Breast epithelium (tissue), 4 donors: ENCODE measurements around the gene LAMB4. TPM values are rescaled to one million over a fixed set of nuclear protein-coding genes. Genes with fewer than 3 reads are reported as not detected.
A peak's percentile ranks its signal among the peaks of the same experiment; 100 is the strongest.

ENCODE experiments used
- DNase-seq, 2 donors: peaks; one replicate each; pipeline ENCODE4 v3.0.0-alpha.2; 2019; ENCODE audit warnings: low spot score in 2 of 2
- H3K27ac ChIP-seq, 2 donors: fragments of 200-600 bp; sonication (generic) in 1 of 2; one replicate each; pipeline ENCODE4 v1.5.1; 2016 to 2019; ENCODE audit warnings: mild to moderate bottlenecking in 1 of 2
- H3K27me3 ChIP-seq, 2 donors: fragments of 200-600 bp; sonication (generic) in 1 of 2; one replicate each; pipeline versions ENCODE4 v1.5.1 to v1.6.0; 2017 to 2019; ENCODE audit warnings: control low read depth in 1 of 2, mild to moderate bottlenecking in 1 of 2
- H3K36me3 ChIP-seq: fragments of 200-600 bp; one replicate; pipeline ENCODE4 v1.5.1; 2019
- H3K4me1 ChIP-seq, 2 donors: fragments of 200-600 bp; sonication (generic); one replicate each; pipeline ENCODE4 v1.5.1; 2016 to 2019; ENCODE audit warnings: control low read depth in 1 of 2
- H3K4me3 ChIP-seq, 3 donors: fragments of 200-600 bp; sonication (generic); 1 replicate in 2 of 3; 2 replicates in 1 of 3; pipeline ENCODE4 v1.5.1; 2016 to 2019; ENCODE audit warnings: mild to moderate bottlenecking in 3 of 3, moderate library complexity in 2 of 3
- H3K9me3 ChIP-seq, 2 donors: fragments of 200-600 bp; sonication (generic) in 1 of 2; one replicate each; pipeline ENCODE4 v1.5.1; 2016 to 2019; ENCODE audit warnings: control low read depth in 1 of 2
- CTCF ChIP-seq, 3 donors: fragments of 450-650 bp; IDR thresholded peaks; one replicate each; pipeline ENCODE4 v1.5.1; 2016 to 2017; ENCODE audit warnings: antibody characterized with exemption in 3 of 3, mild to moderate bottlenecking in 3 of 3, moderate library complexity in 3 of 3
- POLR2A ChIP-seq: fragments of 450-650 bp; IDR thresholded peaks from one replicate; pipeline ENCODE4 v1.6.1; 2016; ENCODE audit warnings: antibody characterized with exemption, mild to moderate bottlenecking, moderate library complexity
- POLR2AphosphoS5 ChIP-seq, 3 donors: sonication (generic); formaldehyde crosslinking; IDR thresholded peaks; one replicate each; pipeline ENCODE4 v1.6.1; 2017; ENCODE audit warnings: antibody characterized with exemption in 3 of 3
- intact Hi-C: fragments of 100-400 bp; cut with DNase I; formaldehyde crosslinking; loops from one replicate; pipeline ENCODE4 v1.15.1; 2023; ENCODE audit warnings: low total_unique reads
- total RNA-seq, 3 donors: library from RNA; depleted of rRNA; stranded (reverse); fragments of >200 nt; gene quantifications; one replicate each; pipeline ENCODE4 v1.1.0, GENCODE V29; 2016

LAMB4 gene
- total RNA-seq, 3 donors from 2014 or later, result 0.29 to 0.98 (median 0.48) TPM

GRCh38 chr7:108045154-108045553, 85.0 kb downstream of the LAMB4 start:
- no peak for TF ChIP-seq POLR2A
- TF ChIP-seq CTCF (IDR thresholded peaks at IDR 0.05), result no peak
- TF ChIP-seq POLR2AphosphoS5 (IDR thresholded peaks at IDR 0.05), result peak in 1 of 3 donors; percentile 45
- Histone ChIP-seq H3K9me3 (no peaks in the 10 kb centered on the region), H3K36me3 (no peaks in the 10 kb centered on the region), H3K4me1 (no peaks in the 10 kb centered on the region), H3K27ac (no peak overlapping the region), H3K4me3 (no peak overlapping the region), H3K27me3 (no peaks in the 10 kb centered on the region)
- intact Hi-C loops, result no loop called here
- DNase-seq, result no peak

DNA sequence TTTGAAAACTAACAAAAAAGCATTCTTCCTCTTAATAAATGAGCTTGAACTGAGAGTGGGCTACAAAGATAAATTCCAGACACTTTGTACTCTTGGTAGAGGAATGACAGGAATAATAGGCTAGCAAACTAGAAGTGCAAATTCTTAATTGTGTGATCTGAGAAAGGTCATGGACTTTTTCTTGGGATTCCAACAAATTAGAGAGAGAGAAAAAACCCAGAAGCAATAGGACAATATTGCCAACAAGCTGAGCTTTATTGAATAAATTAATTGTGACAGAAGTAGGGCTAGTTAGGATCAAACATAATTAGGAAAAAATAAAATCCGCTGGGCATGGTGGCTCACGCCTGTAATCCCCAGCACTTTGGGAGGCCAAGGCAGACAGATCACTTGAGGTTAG, 85.8 kb downstream of the LAMB4 start:
- H3K27me3 ChIP-seq, result no peaks in the 10 kb centered on the region
- no peak overlapping the region for H3K4me3 ChIP-seq
- intact Hi-C loops, result no loop called here
- no peaks in the 10 kb centered on the region for H3K36me3 ChIP-seq
- H3K27ac ChIP-seq, result no peak overlapping the region
- DNase-seq, result no peak
- H3K4me1 ChIP-seq, result no peaks in the 10 kb centered on the region
- no peaks in the 10 kb centered on the region for H3K9me3 ChIP-seq
- TF ChIP-seq POLR2A (no peak), CTCF (IDR thresholded peaks at IDR 0.05) (no peak), POLR2AphosphoS5 (IDR thresholded peaks at IDR 0.05) (no peak)

DNA sequence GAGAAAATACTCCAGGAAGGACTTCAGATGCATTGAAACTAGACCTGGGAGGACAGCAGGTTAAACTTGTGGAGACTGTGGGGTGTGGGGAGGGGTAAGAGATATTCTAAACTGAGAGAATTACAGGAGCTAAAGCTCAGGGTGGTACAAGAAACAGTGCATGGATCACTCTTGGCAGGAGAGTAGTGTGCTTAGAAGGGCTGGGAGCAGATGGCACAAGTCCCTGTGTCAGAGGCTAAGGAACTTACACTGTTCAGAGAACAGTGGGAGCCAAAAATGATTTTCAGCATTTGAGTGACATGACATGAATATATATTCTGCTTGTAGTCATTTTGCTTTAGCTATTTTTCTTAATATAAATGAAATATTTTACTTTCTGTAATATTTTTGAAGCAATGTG, 91.2 kb downstream of the LAMB4 start:
- DNase-seq, result no peak
- H3K9me3 ChIP-seq, result no peaks in the 10 kb centered on the region
- H3K4me1 ChIP-seq, result no peaks in the 10 kb centered on the region
- no peaks in the 10 kb centered on the region for H3K36me3 ChIP-seq
- no peak overlapping the region for H3K4me3 ChIP-seq
- no peaks in the 10 kb centered on the region for H3K27me3 ChIP-seq
- intact Hi-C loops, result no loop called here
- TF ChIP-seq POLR2A, result no peak
- TF ChIP-seq CTCF (IDR thresholded peaks at IDR 0.05), result no peak
- TF ChIP-seq POLR2AphosphoS5 (IDR thresholded peaks at IDR 0.05), result no peak
- no peak overlapping the region for H3K27ac ChIP-seq

- intact Hi-C loops, result no loop called here
- DNase-seq, result no peak
- H3K36me3 ChIP-seq, result no peaks in the 10 kb centered on the region
- no peaks in the 10 kb centered on the region for H3K4me1 ChIP-seq
- no peak overlapping the region for H3K27ac ChIP-seq
- no peaks in the 10 kb centered on the region for H3K27me3 ChIP-seq
- H3K4me3 ChIP-seq, result no peak overlapping the region
- no peak for TF ChIP-seq CTCF (IDR thresholded peaks at IDR 0.05)
- no peak for TF ChIP-seq POLR2AphosphoS5 (IDR thresholded peaks at IDR 0.05)
- no peak for TF ChIP-seq POLR2A
- no peaks in the 10 kb centered on the region for H3K9me3 ChIP-seq
Measured at GRCh38 chr7:108037741-108038140, 92.4 kb downstream of the LAMB4 start.

DNA sequence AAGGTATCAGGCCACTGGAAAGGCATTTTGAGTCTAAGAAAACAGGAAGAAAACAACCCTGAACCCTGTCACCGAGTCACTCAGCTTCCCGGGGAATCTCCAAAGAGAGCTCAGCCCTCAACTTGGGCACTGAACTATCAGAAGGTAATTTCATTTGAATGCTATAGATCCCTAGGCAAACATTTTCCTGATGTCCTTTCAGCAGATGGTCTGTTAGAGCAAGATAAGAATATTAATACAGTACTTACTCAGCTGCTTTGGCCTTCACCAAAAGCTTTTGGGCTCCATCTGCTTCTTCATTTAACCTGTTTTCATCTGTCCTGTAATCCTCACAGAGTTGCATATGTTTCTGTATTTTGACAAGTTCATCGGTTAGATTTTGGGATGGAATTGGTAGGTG, 93.0 kb downstream of the LAMB4 start:
- intact Hi-C loops, result no loop called here
- no peak for DNase-seq

More for the DNA sequence above, 93.0 kb downstream of the LAMB4 start:
- Histone ChIP-seq H3K9me3 (no peaks in the 10 kb centered on the region), H3K4me1 (no peaks in the 10 kb centered on the region), H3K27ac (no peak overlapping the region), H3K27me3 (no peaks in the 10 kb centered on the region), H3K36me3 (no peaks in the 10 kb centered on the region), H3K4me3 (no peak overlapping the region)
- TF ChIP-seq CTCF (IDR thresholded peaks at IDR 0.05) (no peak), POLR2A (no peak), POLR2AphosphoS5 (IDR thresholded peaks at IDR 0.05) (no peak)
